ENCODE results near the gene KIF3B.
"Not testable (repeated sequence)": the region's sequence is repeated elsewhere in the genome, so short reads cannot be mapped to it uniquely, and the experiment has no call there.

The KIF3B gene

DNA sequence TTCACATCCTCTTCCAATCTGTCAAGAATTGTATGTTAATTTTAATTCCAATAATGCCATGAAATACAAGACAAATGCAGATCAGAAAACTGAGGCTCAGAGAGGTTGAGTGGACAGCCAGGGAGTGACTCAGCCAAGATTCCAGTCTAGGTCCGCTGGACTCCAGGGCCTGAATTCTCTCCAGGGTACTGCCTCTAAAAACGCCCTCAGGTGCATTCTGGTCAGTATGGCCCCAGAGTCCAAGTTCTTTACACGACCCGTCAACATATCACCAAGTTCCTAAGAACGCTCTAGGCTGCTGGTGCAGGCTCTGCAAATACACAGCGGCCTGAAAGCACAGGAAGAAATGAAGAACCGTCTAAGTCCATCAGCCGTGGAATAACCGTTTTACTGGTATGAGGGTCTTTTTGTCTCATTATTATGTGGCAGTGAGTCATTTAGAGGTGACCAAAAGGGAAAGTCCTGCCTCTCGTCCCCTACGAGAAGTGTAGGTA, 80.0 kb downstream of the KIF3B start:
- DNase-seq (ENCODE audit: low spot score), result no peak

DNA sequence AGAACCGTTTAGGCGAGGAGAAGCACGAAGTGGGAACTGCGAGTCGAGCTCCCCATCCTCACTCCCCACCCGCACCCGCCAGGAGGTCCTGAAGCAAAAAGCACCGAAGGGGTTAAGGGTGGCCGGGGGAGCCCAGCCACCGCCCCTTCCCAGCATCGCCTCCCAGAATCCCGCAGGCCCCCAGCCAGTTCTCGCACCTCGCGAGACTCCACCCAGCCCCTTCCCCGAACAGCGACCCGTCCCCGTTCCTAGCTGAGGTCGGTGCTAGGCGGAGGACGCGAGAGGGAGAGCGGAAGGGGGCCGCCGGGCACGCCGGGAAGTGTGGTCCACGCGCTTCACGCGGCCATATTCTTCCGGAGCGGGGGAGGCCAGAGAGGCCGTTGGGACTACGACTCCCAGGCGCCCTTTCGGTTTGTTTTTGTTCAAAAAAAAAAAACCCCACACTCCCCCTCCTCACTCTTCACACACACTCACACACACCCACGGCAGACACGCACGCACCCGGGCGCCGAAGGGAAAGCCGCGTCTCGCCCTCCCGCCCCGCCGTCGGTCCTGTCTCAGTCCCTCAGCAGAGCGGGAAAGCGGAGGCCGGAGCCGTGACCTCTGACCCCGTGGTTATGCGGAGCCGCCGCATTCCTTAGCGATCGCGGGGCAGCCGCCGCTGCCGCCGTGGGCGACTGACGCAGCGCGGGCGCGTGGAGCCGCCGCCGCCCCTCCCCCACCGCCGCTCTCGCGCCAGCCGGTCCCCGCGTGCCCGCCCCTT, 80.6 kb downstream of the KIF3B start, which contains the start of gene ASXL1:
TSS of gene ASXL1 (plus strand) at position 463 of the 763 bp plus-strand sequence. CDS start 445 bp downstream, outside the sequence.
- DNase-seq (ENCODE audit: low spot score), result peak; percentile 99

GRCh38 chr20:32358632-32358882, 81.1 kb downstream of the KIF3B start:
- DNase-seq (ENCODE audit: low spot score), result no peak

DNA sequence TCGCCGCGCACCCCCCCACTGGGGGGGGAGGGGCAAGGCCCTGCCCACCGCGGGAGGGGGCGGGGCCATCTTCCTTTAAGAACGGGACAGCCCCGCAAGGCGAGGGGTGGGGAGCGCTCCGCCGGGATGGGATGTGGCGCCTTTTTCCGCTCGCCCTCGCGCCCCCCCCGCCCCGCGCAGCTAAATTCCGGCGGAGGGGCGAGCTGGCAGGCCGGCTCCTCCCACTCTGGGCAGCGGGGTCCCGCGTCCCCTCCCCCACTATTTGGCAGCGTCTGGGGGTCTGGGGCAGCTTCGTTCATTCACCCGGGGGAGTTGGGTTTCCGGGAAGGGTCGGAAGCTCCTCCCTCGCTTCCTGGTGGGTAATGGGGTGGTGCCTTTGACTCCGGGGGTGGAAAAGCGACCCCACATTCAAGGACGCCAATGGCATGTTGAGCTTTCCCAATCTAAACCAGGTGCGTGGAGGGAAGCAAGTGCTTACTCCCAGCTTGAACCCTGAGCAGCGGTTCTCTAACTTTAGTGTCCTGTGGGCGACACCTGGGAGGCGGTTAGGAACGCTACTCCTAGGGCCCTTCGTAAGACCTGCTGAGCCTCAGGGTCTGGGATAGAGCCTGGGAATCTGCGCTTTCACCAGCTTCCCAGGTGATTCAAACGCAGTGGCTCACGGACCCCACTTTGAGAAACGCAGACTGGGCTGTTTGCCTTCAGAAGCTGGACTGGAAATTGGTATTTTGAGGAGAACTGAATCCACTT, 81.6 kb downstream of the KIF3B start:
- DNase-seq (ENCODE audit: low spot score), result peak; percentile 80

DNA sequence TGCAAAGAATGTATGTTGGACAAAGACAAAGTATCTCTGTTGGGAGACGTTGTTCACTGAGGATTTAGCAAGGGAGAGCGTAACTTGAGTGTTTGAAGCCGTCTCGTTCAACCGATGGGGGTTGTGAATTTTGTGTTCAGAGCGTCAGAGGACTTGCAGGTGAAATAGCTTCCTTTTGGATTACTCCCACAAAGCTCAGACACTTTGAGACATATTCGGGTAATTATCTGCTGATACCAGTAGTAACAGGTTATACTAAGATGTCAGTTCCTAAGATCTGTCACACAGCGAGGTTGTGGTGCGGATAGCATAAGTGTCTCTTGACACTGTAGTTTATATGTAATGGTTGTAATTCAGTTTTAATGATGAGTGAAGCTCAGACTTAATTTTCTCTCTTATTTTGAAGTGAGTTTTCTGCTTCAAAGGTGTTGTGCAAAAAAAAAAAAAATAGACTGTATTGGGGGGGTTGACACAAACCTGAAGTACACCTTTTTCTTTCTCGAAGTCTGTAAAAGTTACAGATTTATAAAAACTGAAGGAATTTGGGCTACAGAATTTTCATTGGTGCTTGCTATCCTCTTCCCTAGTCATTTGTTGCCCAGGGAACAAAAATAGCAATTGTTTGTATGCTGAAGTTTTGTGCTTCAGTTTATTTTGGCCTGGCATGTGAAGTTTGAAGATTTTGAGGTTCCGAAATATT, 82.3 kb downstream of the KIF3B start:
- no peak for DNase-seq (ENCODE audit: low spot score)

DNA sequence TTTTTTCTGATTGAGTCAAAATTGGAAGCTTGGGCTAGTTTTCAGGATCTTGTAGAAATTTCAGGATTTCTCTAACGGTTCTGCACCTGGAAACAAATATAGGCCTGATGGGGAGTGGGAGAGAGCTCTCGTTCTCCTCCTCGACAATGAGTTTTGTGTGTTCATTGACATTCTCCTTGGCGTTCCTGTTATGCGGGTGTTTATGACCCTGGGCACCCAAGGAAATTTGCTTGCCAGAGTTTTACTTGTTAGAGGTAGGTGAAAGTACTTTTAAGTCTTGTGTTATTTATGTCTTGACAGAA, 82.8 kb downstream of the KIF3B start:
- DNase-seq (ENCODE audit: low spot score), result no peak

- no peak for DNase-seq (ENCODE audit: low spot score)
These were observed 85.5 kb downstream of the KIF3B start for GRCh38 chr20:32362901-32363364.

GRCh38 chr20:32363492-32363891, 86.0 kb downstream of the KIF3B start:
- no peak for DNase-seq (ENCODE audit: low spot score)

- DNase-seq (ENCODE audit: low spot score), result no peak
These were observed 87.2 kb downstream of the KIF3B start for GRCh38 chr20:32364554-32365208.

- DNase-seq (ENCODE audit: low spot score), result no peak
These were observed 88.1 kb downstream of the KIF3B start for GRCh38 chr20:32365564-32365963.

DNA sequence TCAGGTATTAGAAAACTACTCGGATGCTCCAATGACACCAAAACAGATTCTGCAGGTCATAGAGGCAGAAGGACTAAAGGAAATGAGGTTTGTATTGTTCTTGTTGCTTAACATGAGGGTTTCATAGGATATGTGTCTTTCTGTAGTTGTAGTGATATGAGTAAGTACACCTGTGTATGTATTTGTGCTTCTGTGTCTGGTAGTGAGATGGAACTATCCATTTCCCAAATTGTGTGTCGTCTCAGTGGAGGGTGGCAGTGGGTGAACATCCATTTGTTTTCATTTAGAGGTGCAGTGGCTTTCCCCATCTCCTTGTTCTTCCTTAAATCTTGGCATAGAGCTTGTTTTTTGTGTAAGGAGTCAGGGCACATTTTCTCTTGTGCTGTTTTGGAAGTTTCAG, 88.9 kb downstream of the KIF3B start:
- no peak for DNase-seq (ENCODE audit: low spot score)

DNA sequence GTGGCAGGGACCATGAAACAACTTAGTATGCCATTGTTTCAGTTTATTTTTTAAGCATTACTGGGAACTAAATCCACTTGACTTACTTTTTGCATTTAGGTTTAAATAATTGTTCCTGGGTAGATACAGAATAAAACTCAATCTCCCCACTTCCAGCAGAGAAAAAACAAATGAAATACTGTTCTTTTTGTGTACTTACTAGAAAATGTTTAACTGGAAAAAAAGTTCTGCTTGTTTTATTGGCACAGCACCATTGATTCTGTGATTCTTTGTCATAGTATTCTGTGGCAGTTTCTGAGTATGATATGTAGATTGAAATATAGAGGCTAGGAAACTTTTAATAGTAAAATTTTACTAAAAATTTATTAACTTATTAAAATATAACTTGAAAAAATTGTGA, 90.9 kb downstream of the KIF3B start:
- no peak for DNase-seq (ENCODE audit: low spot score)

- DNase-seq (ENCODE audit: low spot score), result no peak
These were observed 91.5 kb downstream of the KIF3B start for GRCh38 chr20:32368925-32369324.

DNA sequence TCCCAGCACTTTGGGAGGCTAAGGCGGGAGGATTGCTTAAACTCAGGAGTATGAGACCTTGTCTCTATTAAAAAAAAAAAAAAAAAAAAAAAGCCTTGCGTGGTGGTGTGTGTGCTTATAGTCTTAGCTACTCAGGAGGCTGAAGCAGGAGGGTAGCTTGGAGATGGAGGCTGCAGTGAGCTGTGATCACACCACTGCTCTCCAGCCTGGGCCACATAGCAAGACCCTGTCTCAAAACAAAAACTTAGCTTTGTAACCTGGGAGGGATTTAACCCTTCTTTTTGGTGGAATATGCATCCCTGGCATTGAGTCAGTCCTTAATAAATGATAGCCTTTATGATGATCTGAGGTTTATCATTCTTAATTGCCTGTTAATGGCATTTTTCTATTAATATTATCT, 93.4 kb downstream of the KIF3B start:
- DNase-seq (ENCODE audit: low spot score), result no peak

DNA sequence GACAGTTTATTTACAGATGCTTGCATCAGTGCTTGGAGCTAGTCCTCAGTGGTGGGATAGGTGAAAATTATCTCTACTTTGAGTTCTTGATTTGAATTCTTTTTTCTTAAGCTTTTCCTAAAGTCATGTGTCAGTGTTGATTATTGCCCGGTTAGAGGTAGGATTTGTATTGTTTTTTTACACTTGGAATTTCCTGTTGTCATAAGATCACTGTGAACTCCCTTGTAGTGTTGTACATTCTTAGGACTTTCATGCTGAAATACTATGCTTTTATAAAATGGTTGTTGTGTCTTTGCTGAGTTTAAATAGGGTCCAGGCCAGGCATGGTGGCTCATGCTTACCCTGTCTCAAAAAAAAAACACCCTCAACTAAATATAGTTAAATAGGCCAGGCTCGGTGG, 101.0 kb downstream of the KIF3B start:
- DNase-seq (ENCODE audit: low spot score), result no peak

DNA sequence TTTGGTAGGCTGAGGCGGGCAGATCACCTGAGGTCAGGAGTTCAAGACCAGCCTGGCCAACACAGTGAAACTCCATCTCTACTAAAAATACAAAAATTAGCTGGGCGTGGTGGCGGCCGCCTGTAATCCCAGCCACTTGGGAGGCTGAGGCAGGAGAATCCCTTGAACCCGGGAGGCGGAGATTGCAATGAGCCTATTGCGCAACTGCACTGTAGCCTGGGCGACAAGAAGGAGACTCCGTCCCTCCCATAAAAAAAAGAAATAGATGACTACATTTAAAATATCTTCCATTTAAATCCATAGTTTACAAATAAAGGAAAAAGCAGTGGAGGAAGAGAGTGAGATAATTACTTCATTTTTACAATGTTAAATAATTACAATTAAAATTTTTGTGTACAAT, 102.6 kb downstream of the KIF3B start:
- DNase-seq (ENCODE audit: low spot score), result not testable (repeated sequence)

DNA sequence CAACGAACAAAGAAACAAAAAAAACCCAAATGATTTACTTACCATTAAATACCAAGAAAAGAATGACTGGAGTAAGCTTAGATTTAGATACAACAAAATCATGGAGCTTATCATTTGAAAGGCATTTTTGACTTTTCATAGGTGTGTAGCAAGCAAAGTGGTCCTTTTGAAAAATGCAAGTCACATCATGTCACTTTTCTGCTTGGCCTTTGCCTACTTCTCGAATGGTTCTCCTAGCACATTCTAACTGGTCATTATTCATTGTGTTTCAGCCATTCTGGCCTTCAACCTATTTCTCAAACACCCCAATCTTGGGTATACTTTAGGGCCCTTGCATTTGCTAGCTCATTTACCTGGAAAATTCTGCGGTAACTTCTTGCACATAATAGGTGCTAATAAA, 103.3 kb downstream of the KIF3B start:
- DNase-seq (ENCODE audit: low spot score), result no peak

DNA sequence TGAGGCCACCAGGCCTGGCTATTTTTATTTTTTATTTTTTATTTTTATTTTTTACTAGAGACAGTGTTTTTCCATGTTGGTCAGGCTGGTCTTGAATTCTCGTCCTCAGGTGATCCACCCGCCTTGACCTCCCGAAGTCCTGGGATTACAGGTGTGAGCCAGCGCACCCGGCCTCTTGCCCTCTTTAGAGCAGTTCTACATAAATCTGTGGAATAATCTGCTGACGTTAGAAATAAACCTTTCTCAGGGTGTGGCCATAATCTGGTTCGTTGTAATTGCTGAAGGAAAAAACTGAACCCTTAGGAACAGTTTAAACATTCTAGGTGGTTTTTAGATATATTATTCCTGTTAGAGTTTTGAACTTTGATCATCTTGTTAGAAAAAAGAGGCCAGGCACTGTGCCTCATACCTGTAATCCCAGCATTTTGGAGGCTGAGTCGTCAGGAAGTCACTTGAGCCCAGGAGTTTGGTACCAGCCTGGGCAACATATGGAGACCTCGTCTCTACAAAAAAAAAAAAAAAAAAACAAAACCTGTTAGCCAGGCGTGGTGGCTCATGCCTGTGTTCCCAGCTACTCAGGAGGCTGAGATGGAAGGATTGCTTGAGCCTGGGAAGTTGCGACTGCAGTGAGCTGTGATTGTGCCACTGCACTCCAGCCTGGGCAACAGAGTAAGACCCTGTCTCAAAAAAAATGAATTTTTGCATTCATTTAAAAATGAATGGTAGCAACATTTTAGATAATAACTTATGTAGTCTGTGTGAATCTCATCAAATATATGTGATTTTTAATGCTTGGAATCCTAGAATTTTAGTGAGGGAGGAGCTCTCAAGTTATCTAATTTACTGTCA, 104.9 kb downstream of the KIF3B start:
- DNase-seq (ENCODE audit: low spot score), result no peak

DNA sequence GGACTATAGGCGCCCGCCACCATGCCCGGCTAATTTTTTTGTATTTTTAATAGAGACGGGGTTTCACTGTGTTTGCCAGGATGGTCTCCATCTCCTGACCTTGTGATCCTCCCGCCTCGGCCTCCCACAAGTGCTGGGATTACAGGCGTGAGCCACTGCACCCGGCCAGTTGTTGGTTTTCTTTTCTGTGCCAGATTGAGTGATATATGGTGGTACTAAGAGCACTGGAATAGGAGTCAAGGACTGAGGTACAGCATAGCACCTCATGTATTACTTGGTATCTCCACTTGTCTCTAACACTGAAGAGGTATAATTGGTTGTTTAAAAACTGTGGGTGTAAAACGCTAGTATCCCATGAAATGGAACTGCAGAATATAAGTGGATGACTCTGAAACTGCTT, 106.0 kb downstream of the KIF3B start:
- DNase-seq (ENCODE audit: low spot score), result not testable (repeated sequence)
